T-cell (primary cell): Measurements from ENCODE around the gene GTF3C5. TPM values are rescaled to one million over a fixed set of nuclear protein-coding genes. Genes with fewer than 3 reads are reported as not detected.

Source experiments
- ATAC-seq, 4 experiments: fragments of 200-7000 bp in 3 of 4; fragments of 150-1000 bp in 1 of 4; cut with Tn5 transposase; replicated peaks in 1 of 4; 1 replicate in 3 of 4; 2 replicates in 1 of 4; pipeline ENCODE4 v1.10.0; 2021; ENCODE audit warnings: moderate library complexity in 3 of 4, mild to moderate bottlenecking in 2 of 4, moderate number of reproducible peaks in 1 of 4
- CTCF ChIA-PET, 2 donors: fragments of 300-600 bp; sonication (Branson Sonifier 250); formaldehyde crosslinking; loops; one replicate each; lab custom pipeline; 2022; ENCODE audit warnings: antibody characterized with exemption in 2 of 2; lab: Charles Lee
- POLR2A ChIA-PET, 2 donors: fragments of 300-600 bp; sonication (Branson Sonifier 250); formaldehyde crosslinking; loops; one replicate each; lab custom pipeline; 2022; ENCODE audit warnings: antibody characterized with exemption in 2 of 2; lab: Charles Lee
- DNase-seq, 35 experiments: peaks; one replicate each; pipeline versions ENCODE4 v3.0.0 to v3.0.0-alpha.2; 2013 to 2023
- H3K27ac ChIP-seq: one replicate; pipeline ENCODE4 v1.5.1; 2013; ENCODE audit warnings: low read length
- H3K27me3 ChIP-seq, 2 experiments: replicated peaks in 1 of 2; 1 replicate in 1 of 2; 2 replicates in 1 of 2; pipeline versions ENCODE4 v1.6.1 to v1.7.0; 2013; ENCODE audit warnings: low read length in 1 of 2, mixed read lengths in 1 of 2; ENCODE audit not compliant: control insufficient read depth in 2 of 2, insufficient read depth in 2 of 2; ENCODE audit errors: extremely low read depth in 1 of 2
- H3K36me3 ChIP-seq, 2 donors: 1 replicate in 1 of 2; 2 replicates in 1 of 2; pipeline versions ENCODE4 v1.6.1 to v1.7.0; 2013; ENCODE audit warnings: low read length in 1 of 2; ENCODE audit not compliant: control insufficient read depth in 2 of 2, insufficient read depth in 1 of 2; ENCODE audit errors: extremely low read depth in 1 of 2
- H3K4me1 ChIP-seq, 2 experiments: 1 replicate in 1 of 2; 2 replicates in 1 of 2; pipeline versions ENCODE4 v1.6.1 to v1.7.0; 2013; ENCODE audit warnings: low read length in 2 of 2, mixed read lengths in 1 of 2; ENCODE audit not compliant: insufficient read depth in 2 of 2, control insufficient read depth in 1 of 2; ENCODE audit errors: extremely low read depth in 1 of 2
- H3K4me3 ChIP-seq, 2 donors: 1 replicate in 1 of 2; 2 replicates in 1 of 2; pipeline versions ENCODE4 v1.5.1 to v1.7.0; 2013; ENCODE audit warnings: mild to moderate bottlenecking in 2 of 2, low read length in 1 of 2, moderate library complexity in 1 of 2; ENCODE audit not compliant: control insufficient read depth in 1 of 2; ENCODE audit errors: extremely low read depth in 1 of 2
- H3K9me3 ChIP-seq: 2 replicates; pipeline ENCODE4 v1.7.0; 2013
- H3K27ac Mint-ChIP-seq, 2 donors: one replicate each; pipeline ENCODE4 v1.8.0; 2020 to 2021; ENCODE audit warnings: mild to moderate bottlenecking in 2 of 2, mixed read lengths in 2 of 2
- H3K27me3 Mint-ChIP-seq, 2 donors: one replicate each; pipeline ENCODE4 v1.8.0; 2021 to 2022; ENCODE audit warnings: mixed read lengths in 2 of 2
- H3K36me3 Mint-ChIP-seq: one replicate; pipeline ENCODE4 v1.8.0; 2021; ENCODE audit warnings: mixed read lengths
- H3K4me1 Mint-ChIP-seq, 3 donors: one replicate each; pipeline ENCODE4 v1.8.0; 2020 to 2022; ENCODE audit warnings: mixed read lengths in 3 of 3, mild to moderate bottlenecking in 1 of 3
- H3K4me3 Mint-ChIP-seq, 3 donors: one replicate each; pipeline ENCODE4 v1.8.0; 2020 to 2022; ENCODE audit warnings: mild to moderate bottlenecking in 3 of 3, mixed read lengths in 3 of 3, moderate library complexity in 3 of 3
- H3K9me3 Mint-ChIP-seq, 3 donors: one replicate each; pipeline ENCODE4 v1.8.0; 2020 to 2022; ENCODE audit warnings: mixed read lengths in 3 of 3
- WGBS: methylation state at CpG from one replicate; pipeline ENCODE4 v1.1.5; 2013; ENCODE audit warnings: missing lambda C conversion rate; ENCODE audit not compliant: insufficient coverage; 5-methylcytosine and 5-hydroxymethylcytosine counted together
- total RNA-seq, 35 experiments: library from RNA in 6 of 35; stranded (reverse) in 6 of 35; fragments of 120-200 nt in 1 of 35; gene quantifications; one replicate each; pipeline versions ENCODE4 v1.2.1 to v1.2.4 and lab custom pipeline; 2013 to 2026

The GTF3C5 gene
- total RNA-seq, 5 donors from 2014 or later (not counting 1 experiment from before 2014, with no cell fraction given), result 46.6 to 91.2 (median 80.0) TPM

DNA sequence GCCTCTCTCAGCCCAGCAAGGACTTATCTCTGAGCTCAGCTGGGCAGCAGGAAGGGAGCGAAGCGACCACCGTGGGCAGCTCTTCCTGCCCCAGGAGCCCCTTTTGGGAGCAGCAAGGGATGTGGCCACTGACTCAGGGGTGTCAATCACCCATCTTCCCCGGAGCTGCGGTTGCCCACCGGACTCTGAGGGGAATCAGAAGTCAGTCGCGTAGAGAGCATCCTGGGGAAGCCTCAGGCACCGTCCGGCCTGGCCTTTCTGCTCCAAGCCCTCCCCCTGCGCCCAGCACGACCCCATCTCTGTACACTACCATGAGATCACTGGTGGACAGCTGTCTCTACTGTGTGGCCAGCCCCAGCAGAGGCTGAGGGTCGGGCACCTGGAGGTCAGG, 27.7 kb upstream of the GTF3C5 start:
- Histone ChIP-seq H3K4me1 (no peaks in the 10 kb centered on the region), H3K9me3 (no peaks in the 10 kb centered on the region), H3K27me3 (peaks cover 0 to 82% of the 10 kb centered on the region in 2 experiments), H3K27ac (no peak overlapping the region), H3K36me3 (no peaks in the 10 kb centered on the region), H3K4me3 (no peak overlapping the region)
- Mint-ChIP-seq H3K9me3 (no peaks in the 10 kb centered on the region), H3K4me3 (no peak overlapping the region), H3K27ac (no peak overlapping the region), H3K4me1 (peaks cover 0 to 6% (median 0%) of the 10 kb centered on the region in 3 donors), H3K36me3 (no peaks in the 10 kb centered on the region), H3K27me3 (peaks cover 46 to 62% of the 10 kb centered on the region in 2 donors)
- CTCF ChIA-PET, result interaction anchor here in 1 of 2 donors (1.2 kb wide), 1 partner anchor 19 kb away, joined by 6 read pairs; no protein-coding TSS in a partner anchor
- WGBS, result 22% methylated on average over 13 of the region's 13 CpGs
- ATAC-seq, result no peak
- POLR2A ChIA-PET, result no interaction called here
- DNase-seq, result no peak

DNA sequence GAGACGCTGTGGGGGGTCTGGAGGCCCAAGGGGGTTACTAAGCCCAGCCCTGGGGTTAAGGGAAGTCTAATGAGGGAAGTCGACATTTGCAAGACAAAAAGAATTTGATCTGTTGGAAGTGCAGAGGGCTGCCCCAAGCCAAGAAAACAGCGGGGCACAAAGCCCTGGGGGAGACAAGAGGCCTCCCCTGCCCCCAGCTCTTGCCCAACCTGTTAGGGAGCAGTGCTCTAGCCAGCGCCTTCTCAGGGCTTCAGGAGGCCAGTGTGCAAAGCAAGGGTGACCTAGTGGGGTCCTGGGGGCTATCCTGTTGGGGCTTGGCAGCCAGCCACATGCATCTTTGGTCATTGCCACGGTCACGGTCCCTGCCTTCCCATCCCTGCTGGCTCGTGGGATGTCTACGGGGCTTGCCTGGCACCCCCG, 27.1 kb upstream of the GTF3C5 start:
- DNase-seq, result no peak
- Histone ChIP-seq H3K27ac (no peak overlapping the region), H3K27me3 (peaks cover 0 to 87% of the 10 kb centered on the region in 2 experiments), H3K4me1 (no peaks in the 10 kb centered on the region), H3K36me3 (no peaks in the 10 kb centered on the region), H3K4me3 (no peak overlapping the region), H3K9me3 (no peaks in the 10 kb centered on the region)
- Mint-ChIP-seq H3K9me3 (no peaks in the 10 kb centered on the region), H3K27ac (no peak overlapping the region), H3K4me3 (no peak overlapping the region), H3K36me3 (no peaks in the 10 kb centered on the region), H3K27me3 (peaks cover 50 to 69% of the 10 kb centered on the region in 2 donors), H3K4me1 (peaks cover 0 to 6% (median 0%) of the 10 kb centered on the region in 3 donors)
- no peak for ATAC-seq
- 18% methylated on average over 6 of the region's 9 CpGs for WGBS
- POLR2A ChIA-PET, result no interaction called here
- CTCF ChIA-PET, result no interaction called here

GRCh38 chr9:133004091-133004998, 26.5 kb upstream of the GTF3C5 start:
- Histone ChIP-seq H3K4me1 (no peaks in the 10 kb centered on the region), H3K4me3 (no peak overlapping the region), H3K27me3 (peaks cover 0 to 81% of the 10 kb centered on the region in 2 experiments), H3K36me3 (no peaks in the 10 kb centered on the region), H3K9me3 (no peaks in the 10 kb centered on the region), H3K27ac (no peak overlapping the region)
- DNase-seq (no peak), ATAC-seq (peak in 1 of 4 experiments; percentile 24)
- 30% methylated on average over 6 of the region's 9 CpGs for WGBS
- Mint-ChIP-seq H3K4me3 (no peak overlapping the region), H3K36me3 (no peaks in the 10 kb centered on the region), H3K9me3 (no peaks in the 10 kb centered on the region), H3K4me1 (peaks cover 0 to 6% (median 0%) of the 10 kb centered on the region in 3 donors), H3K27me3 (peaks cover 53 to 72% of the 10 kb centered on the region in 2 donors), H3K27ac (no peak overlapping the region)
- CTCF ChIA-PET, result no interaction called here
- POLR2A ChIA-PET, result no interaction called here

DNA sequence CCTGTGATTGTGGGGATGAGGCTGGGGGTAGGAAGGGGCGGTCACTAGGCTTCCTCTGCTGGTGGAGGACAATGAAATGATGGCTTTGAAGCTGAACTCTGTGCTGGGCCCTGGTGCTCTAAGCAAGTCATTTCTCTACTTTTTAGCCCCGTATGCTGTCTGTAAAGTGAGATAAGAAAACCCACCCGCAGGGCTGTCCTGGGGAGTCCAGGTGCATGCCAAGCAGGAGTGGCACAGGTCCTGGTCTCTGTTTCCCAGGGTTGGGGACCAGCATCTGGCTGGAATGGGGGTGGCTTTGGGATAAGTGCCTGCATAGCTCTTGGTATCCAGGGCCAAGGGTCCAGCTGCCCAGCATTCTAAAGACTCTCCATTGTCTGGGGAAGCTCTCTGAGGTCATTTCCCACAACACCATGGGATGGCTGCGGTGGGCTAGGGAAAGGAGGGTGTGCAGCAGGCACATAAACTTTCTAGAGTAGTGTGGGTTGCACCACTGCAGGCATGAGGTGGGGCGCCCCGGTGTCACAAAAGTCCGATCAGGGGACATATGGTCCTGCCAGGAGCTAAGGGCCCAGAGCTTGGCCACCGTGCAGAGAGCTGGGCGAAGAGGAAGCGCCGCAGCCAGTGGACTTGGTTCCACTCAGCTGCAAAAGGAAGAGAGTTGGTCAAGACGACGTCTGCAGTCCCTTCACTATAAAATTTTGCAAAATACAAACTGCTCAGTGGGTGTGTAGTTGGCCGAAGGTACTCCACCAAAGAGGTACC, 25.6 kb upstream of the GTF3C5 start:
- Histone ChIP-seq H3K27me3 (peaks cover 0 to 79% of the 10 kb centered on the region in 2 experiments), H3K36me3 (no peaks in the 10 kb centered on the region), H3K9me3 (no peaks in the 10 kb centered on the region), H3K27ac (no peak overlapping the region), H3K4me1 (no peaks in the 10 kb centered on the region), H3K4me3 (no peak overlapping the region)
- no peak overlapping the region for H3K4me3 Mint-ChIP-seq
- no peak for ATAC-seq
- H3K9me3 Mint-ChIP-seq, result no peaks in the 10 kb centered on the region
- CTCF ChIA-PET, result no interaction called here
- 77% methylated on average over 10 of the region's 14 CpGs for WGBS
- no peak overlapping the region for H3K27ac Mint-ChIP-seq
- no peaks in the 10 kb centered on the region for H3K36me3 Mint-ChIP-seq
- H3K4me1 Mint-ChIP-seq, result peaks cover 0 to 6% (median 0%) of the 10 kb centered on the region in 3 donors
- H3K27me3 Mint-ChIP-seq, result peaks cover 56 to 72% of the 10 kb centered on the region in 2 donors
- POLR2A ChIA-PET, result no interaction called here
- no peak for DNase-seq

GRCh38 chr9:133005957-133006356, 24.8 kb upstream of the GTF3C5 start:
- no peaks in the 10 kb centered on the region for H3K9me3 ChIP-seq
- ATAC-seq, result no peak
- H3K4me3 Mint-ChIP-seq, result no peak overlapping the region
- no peak overlapping the region for H3K27ac ChIP-seq
- H3K27me3 ChIP-seq, result peaks cover 0 to 73% of the 10 kb centered on the region in 2 experiments
- H3K27me3 Mint-ChIP-seq, result peaks cover 50 to 64% of the 10 kb centered on the region in 2 donors
- H3K27ac Mint-ChIP-seq, result peak overlapping the region in 1 of 2 donors; percentile 39
- no peaks in the 10 kb centered on the region for H3K36me3 Mint-ChIP-seq
- peaks cover 0 to 6% (median 0%) of the 10 kb centered on the region in 3 donors for H3K4me1 Mint-ChIP-seq
- no peaks in the 10 kb centered on the region for H3K9me3 Mint-ChIP-seq
- ChIA-PET POLR2A (no interaction called here), CTCF (no interaction called here)
- 78% methylated on average over 1 of the region's 3 CpGs for WGBS
- H3K36me3 ChIP-seq, result no peaks in the 10 kb centered on the region
- no peaks in the 10 kb centered on the region for H3K4me1 ChIP-seq
- no peak overlapping the region for H3K4me3 ChIP-seq
- no peak for DNase-seq

DNA sequence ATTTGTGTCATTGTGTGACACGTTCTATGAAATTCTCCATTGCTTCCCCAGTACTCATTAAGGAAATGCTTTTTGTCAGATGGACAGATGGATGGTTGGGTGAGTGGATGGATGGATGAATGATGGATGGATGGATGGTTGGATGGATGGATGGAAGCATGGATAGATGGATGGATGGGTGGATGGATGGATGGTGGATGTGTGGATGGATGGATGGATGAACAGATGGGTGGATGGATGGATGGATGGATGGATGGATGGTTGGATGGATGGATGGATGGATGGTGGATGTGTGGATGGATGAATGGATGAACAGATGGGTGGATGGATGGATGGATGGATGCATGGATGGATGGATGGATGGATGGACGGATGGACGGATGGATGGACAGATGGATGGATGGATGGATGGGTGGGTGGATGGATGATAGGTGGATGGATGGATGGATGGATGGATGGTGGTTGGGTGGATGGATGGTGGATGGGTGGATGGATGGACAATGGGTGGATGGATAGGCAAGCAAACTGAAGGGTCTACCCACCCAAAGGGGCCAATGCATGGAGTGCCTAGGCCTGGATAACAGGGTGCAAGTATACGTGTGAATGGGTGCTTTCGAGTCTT, 24.0 kb upstream of the GTF3C5 start:
- WGBS, result 69% methylated on average over 5 of the region's 5 CpGs
- no peak for DNase-seq
- Histone ChIP-seq H3K36me3 (no peaks in the 10 kb centered on the region), H3K27ac (no peak overlapping the region), H3K4me3 (no peak overlapping the region), H3K27me3 (peaks cover 0 to 70% of the 10 kb centered on the region in 2 experiments), H3K4me1 (no peaks in the 10 kb centered on the region), H3K9me3 (no peaks in the 10 kb centered on the region)
- H3K4me1 Mint-ChIP-seq, result peaks cover 0 to 6% (median 0%) of the 10 kb centered on the region in 3 donors
- no peaks in the 10 kb centered on the region for H3K9me3 Mint-ChIP-seq
- peaks cover 49 to 64% of the 10 kb centered on the region in 2 donors for H3K27me3 Mint-ChIP-seq
- no peak overlapping the region for H3K27ac Mint-ChIP-seq
- no peak overlapping the region for H3K4me3 Mint-ChIP-seq
- ChIA-PET POLR2A (no interaction called here), CTCF (no interaction called here)
- H3K36me3 Mint-ChIP-seq, result no peaks in the 10 kb centered on the region
- ATAC-seq, result no peak
